Esophagus squamous epithelium (tissue), 5 donors: Measurements from ENCODE around the gene RAB23. TPM values are rescaled to one million over a fixed set of nuclear protein-coding genes. Genes with fewer than 3 reads are reported as not detected.

Experiments
- DNase-seq: peaks from one replicate; lab custom pipeline; 2025; lab: John Stamatoyannopoulos, UW
- H3K27ac ChIP-seq, 4 donors: fragments of 200-600 bp; sonication (generic); one replicate each; pipeline ENCODE4 v1.5.1; 2016 to 2019; ENCODE audit warnings: mild to moderate bottlenecking in 1 of 4
- H3K27me3 ChIP-seq, 4 donors: fragments of 200-600 bp; sonication (generic); 1 replicate in 3 of 4; 2 replicates in 1 of 4; pipeline versions ENCODE4 v1.5.1 to v1.6.0; 2017 to 2021; ENCODE audit warnings: antibody characterized with exemption in 1 of 4
- H3K36me3 ChIP-seq, 3 donors: fragments of 200-600 bp; sonication (generic); one replicate each; pipeline ENCODE4 v1.5.1; 2016 to 2019
- H3K4me1 ChIP-seq, 3 donors: fragments of 200-600 bp; sonication (generic); one replicate each; pipeline ENCODE4 v1.5.1; 2017 to 2019
- H3K4me3 ChIP-seq, 4 donors: fragments of 200-600 bp; sonication (generic); 1 replicate in 3 of 4; 2 replicates in 1 of 4; pipeline ENCODE4 v1.5.1; 2016 to 2019; ENCODE audit warnings: mild to moderate bottlenecking in 2 of 4, moderate library complexity in 1 of 4
- H3K9me3 ChIP-seq, 3 donors: fragments of 200-600 bp; sonication (generic); one replicate each; pipeline ENCODE4 v1.5.1; 2016 to 2019
- POLR2A ChIP-seq, 4 donors: fragments of 450-650 bp; IDR thresholded peaks; one replicate each; pipeline ENCODE4 v1.6.1; 2017; ENCODE audit warnings: antibody characterized with exemption in 4 of 4, mild to moderate bottlenecking in 4 of 4, moderate library complexity in 3 of 4
- WGBS, 2 donors: methylation state at CpG; one replicate each; pipeline ENCODE4 v1.1.5; 2018; 5-methylcytosine and 5-hydroxymethylcytosine counted together
- intact Hi-C: fragments of 100-400 bp; cut with DNase I; formaldehyde crosslinking; loops from one replicate; pipeline ENCODE4 v1.15.0; 2022
- total RNA-seq, 4 donors: library from RNA; depleted of rRNA; stranded (reverse); fragments of >200 nt; gene quantifications; one replicate each; pipeline ENCODE4 v1.1.0, GENCODE V29; 2016
- TF ChIP-seq, protein P1 (sequence below), 6 experiments: fragments of 450-650 bp in 4 of 6; fragments of 200-600 bp in 2 of 6; sonication (generic) in 2 of 6; IDR thresholded peaks; one replicate each; pipeline ENCODE4 v1.5.1; 2016 to 2019; ENCODE audit warnings: antibody characterized with exemption in 6 of 6, mild to moderate bottlenecking in 4 of 6, moderate library complexity in 4 of 6
- donor health status: DM: yes; HTN: yes; CAD: no.

The RAB23 gene
- total RNA-seq, 4 donors from 2014 or later: 1.5 to 17.2 (median 5.9) TPM

DNA sequence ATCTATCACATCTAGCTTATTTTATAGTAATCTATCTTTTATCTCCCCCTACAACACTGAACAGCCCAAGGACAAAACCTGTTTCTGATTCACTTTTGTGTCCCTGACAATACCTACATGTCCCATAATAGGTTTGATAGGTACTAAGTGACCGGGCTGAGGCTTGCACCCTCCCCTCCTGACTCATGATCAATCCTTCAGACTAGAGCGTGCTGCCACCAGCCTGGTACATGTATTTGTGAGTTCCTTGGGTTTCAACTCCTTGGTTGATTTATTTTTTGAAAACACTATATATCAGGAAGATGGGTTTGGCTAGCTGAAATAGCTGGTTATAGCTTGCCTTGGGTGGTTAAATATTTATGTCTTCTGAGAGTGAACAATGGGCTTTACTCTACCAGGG lies 41.6 kb upstream of the RAB23 start:
- 67 to 79% methylated on average over 2 of the region's 2 CpGs for WGBS, 2 donors
- Histone ChIP-seq H3K9me3 (no peaks in the 10 kb centered on the region), H3K4me1 (peaks cover 0 to 22% (median 7%) of the 10 kb centered on the region in 3 donors), H3K27me3 (peaks cover 0 to 84% (median 0%) of the 10 kb centered on the region in 4 donors), H3K4me3 (no peak overlapping the region), H3K36me3 (no peaks in the 10 kb centered on the region), H3K27ac (peak overlapping the region in 3 of 4 donors; percentile 73 to 87 (median 77))
- intact Hi-C loops: no loop called here
- TF ChIP-seq POLR2A (IDR thresholded peaks at IDR 0.05): no peak
- TF ChIP-seq, protein P1, sequence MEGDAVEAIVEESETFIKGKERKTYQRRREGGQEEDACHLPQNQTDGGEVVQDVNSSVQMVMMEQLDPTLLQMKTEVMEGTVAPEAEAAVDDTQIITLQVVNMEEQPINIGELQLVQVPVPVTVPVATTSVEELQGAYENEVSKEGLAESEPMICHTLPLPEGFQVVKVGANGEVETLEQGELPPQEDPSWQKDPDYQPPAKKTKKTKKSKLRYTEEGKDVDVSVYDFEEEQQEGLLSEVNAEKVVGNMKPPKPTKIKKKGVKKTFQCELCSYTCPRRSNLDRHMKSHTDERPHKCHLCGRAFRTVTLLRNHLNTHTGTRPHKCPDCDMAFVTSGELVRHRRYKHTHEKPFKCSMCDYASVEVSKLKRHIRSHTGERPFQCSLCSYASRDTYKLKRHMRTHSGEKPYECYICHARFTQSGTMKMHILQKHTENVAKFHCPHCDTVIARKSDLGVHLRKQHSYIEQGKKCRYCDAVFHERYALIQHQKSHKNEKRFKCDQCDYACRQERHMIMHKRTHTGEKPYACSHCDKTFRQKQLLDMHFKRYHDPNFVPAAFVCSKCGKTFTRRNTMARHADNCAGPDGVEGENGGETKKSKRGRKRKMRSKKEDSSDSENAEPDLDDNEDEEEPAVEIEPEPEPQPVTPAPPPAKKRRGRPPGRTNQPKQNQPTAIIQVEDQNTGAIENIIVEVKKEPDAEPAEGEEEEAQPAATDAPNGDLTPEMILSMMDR (IDR thresholded peaks at IDR 0.05): no peak
- no peak for DNase-seq

DNA sequence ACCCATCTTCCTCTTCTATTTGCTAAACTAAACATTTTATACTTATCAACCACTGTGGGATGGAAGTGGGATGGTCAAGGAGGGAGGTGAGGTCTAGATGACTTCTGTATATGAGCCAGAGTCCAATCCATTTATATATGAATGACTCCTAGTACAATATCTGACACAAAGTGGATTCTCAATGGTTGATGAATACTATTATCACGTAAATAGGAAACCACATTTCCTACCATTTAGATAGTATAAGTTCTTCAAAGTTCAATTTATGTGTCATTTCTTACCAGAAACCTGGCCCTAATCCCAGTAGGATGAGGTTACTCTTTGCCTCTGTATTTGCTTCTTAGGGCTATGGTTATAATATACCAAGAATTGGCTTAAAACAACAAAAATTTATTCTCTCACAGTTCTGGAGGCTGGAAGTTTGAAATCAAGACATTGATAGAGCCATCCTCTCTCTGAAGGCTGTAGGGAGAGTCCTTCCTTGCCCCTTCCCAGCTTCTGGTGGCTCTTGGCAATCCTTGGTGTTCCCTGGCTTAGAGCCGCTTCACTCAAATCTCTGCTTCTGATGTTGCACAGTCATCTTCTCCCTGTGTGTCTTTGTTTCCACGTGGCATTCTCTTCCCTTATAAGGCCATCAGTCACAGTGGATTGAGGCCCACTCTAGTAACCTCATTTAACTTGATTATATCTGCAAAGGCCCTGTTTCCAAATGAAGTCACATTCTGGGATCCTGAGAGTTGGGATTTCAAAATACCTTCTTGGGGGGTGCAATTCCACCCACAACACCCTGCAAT lies 41.0 kb upstream of the RAB23 start:
- DNase-seq: no peak
- Histone ChIP-seq H3K27ac (peak overlapping the region in 3 of 4 donors; percentile 73 to 87 (median 77)), H3K36me3 (no peaks in the 10 kb centered on the region), H3K4me3 (no peak overlapping the region), H3K4me1 (peaks cover 0 to 22% (median 7%) of the 10 kb centered on the region in 3 donors), H3K9me3 (no peaks in the 10 kb centered on the region), H3K27me3 (peaks cover 0 to 91% (median 0%) of the 10 kb centered on the region in 4 donors)
- no peak for TF ChIP-seq POLR2A (IDR thresholded peaks at IDR 0.05)
- TF ChIP-seq, protein P1 (IDR thresholded peaks at IDR 0.05): no peak
- 49 to 65% methylated on average over 3 of the region's 3 CpGs for WGBS, 2 donors
- intact Hi-C loops: no loop called here

DNA sequence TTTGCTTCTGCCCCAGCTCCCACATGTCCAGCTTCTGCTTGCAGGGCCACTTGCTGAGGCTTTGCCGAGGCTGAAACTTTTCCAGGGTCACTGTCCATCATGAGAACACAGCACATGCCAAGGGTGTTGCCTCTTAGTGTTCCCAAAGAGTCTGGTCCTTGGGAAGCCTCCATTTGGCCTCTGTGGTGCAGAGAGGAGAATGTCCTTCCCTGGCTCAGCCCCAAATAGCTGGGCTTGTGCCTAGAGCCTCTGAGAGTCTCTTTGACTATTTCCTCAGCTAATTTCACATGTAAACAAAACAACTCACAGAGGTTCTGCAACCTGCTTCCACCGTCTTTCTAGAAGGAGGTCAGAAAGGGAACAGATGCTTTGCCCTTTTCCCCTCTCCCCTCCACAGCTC lies 40.4 kb upstream of the RAB23 start:
- H3K4me3 ChIP-seq: no peak overlapping the region
- peaks cover 0 to 97% (median 0%) of the 10 kb centered on the region in 4 donors for H3K27me3 ChIP-seq
- no peaks in the 10 kb centered on the region for H3K36me3 ChIP-seq
- peak overlapping the region in 3 of 4 donors; percentile 73 to 87 (median 77) for H3K27ac ChIP-seq
- intact Hi-C loops: no loop called here
- 42 to 49% methylated on average over 2 of the region's 2 CpGs for WGBS, 2 donors
- no peak for TF ChIP-seq POLR2A (IDR thresholded peaks at IDR 0.05)
- TF ChIP-seq, protein P1 (IDR thresholded peaks at IDR 0.05): no peak
- DNase-seq: no peak
- H3K9me3 ChIP-seq: no peaks in the 10 kb centered on the region
- H3K4me1 ChIP-seq: peaks cover 0 to 18% (median 7%) of the 10 kb centered on the region in 3 donors

DNA sequence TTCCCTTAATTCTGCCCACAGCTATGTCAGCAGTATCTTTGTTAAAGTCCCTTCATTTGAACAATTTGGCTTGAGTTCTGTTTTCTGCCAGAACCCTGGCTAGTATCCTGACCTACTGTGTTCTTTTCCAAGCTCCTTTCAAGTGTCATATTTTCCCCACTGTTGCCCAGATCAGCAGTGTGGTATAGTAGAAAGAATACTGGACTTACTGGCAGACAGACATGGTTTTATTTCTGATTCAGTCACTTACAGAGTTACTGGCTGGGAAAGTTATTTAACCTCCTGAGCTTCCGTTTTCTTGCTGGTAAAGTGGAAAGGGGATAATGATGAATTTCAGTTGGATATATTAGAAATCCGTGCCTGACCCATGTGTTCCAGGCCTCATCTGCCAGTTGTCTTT lies 39.8 kb upstream of the RAB23 start:
- TF ChIP-seq POLR2A (IDR thresholded peaks at IDR 0.05): no peak
- TF ChIP-seq, protein P1 (IDR thresholded peaks at IDR 0.05): no peak
- WGBS, 2 donors: 55 to 63% methylated on average over 2 of the region's 2 CpGs
- Histone ChIP-seq H3K36me3 (no peaks in the 10 kb centered on the region), H3K4me1 (peaks cover 0 to 13% (median 7%) of the 10 kb centered on the region in 3 donors), H3K27me3 (peaks cover 0 to 98% (median 0%) of the 10 kb centered on the region in 4 donors), H3K4me3 (no peak overlapping the region), H3K9me3 (no peaks in the 10 kb centered on the region), H3K27ac (peak overlapping the region; percentile 37 to 87 (median 75))
- DNase-seq: no peak
- intact Hi-C loops: no loop called here

DNA sequence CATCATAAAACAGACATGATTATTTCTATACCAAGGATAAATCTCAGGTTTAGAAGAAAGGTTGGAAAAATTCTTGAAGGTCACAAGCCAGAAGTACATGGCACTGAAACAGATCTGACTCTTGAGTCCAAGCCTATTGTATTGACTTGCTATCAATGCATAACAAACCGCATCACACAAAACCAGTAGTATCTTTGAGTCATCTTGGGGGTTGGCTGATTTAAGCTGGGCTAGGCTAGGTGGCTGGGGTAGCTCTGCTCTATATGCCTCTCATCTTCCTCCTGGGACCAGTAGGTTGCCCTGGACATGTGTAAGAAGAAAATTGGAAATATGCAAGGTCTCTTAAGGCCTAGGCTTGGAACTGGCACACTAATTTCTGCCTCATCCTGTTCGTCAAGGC lies 37.0 kb upstream of the RAB23 start:
- peak overlapping the region; percentile 20 to 88 (median 82) for H3K27ac ChIP-seq
- TF ChIP-seq, protein P1 (IDR thresholded peaks at IDR 0.05): no peak
- TF ChIP-seq POLR2A (IDR thresholded peaks at IDR 0.05): no peak
- peaks cover 0 to 11% (median 4%) of the 10 kb centered on the region in 3 donors for H3K4me1 ChIP-seq
- no peak overlapping the region for H3K4me3 ChIP-seq
- H3K36me3 ChIP-seq: no peaks in the 10 kb centered on the region
- DNase-seq: no peak
- intact Hi-C loops: no loop called here
- no peaks in the 10 kb centered on the region for H3K9me3 ChIP-seq
- 81 to 94% methylated on average over 2 of the region's 2 CpGs for WGBS, 2 donors
- H3K27me3 ChIP-seq: peaks cover 0 to 73% (median 0%) of the 10 kb centered on the region in 4 donors
